Endodermal cell (in vitro differentiated cells): ENCODE data around the gene TEX51. TPM values are rescaled to one million over a fixed set of nuclear protein-coding genes. Genes with fewer than 3 reads are reported as not detected.

Experiments
- DNase-seq: peaks from one replicate; pipeline ENCODE4 v3.0.0-alpha.2; 2017
- H3K27ac ChIP-seq: 2 replicates; pipeline ENCODE4 v1.5.1; 2013; ENCODE audit warnings: mild to moderate bottlenecking, low read depth, low read length, moderate library complexity
- H3K27me3 ChIP-seq: 2 replicates; pipeline ENCODE4 v1.6.1; 2013; ENCODE audit warnings: mild to moderate bottlenecking, low read length, moderate library complexity; ENCODE audit not compliant: insufficient read depth, control insufficient read depth, poor library complexity, severe bottlenecking
- H3K36me3 ChIP-seq: 2 replicates; pipeline ENCODE4 v1.7.0; 2013; ENCODE audit warnings: mild to moderate bottlenecking, low read length, moderate library complexity; ENCODE audit not compliant: control insufficient read depth, insufficient read depth
- H3K4me1 ChIP-seq: one replicate; pipeline ENCODE4 v1.7.0; 2013; ENCODE audit warnings: low read length; ENCODE audit not compliant: control insufficient read depth, insufficient read depth
- H3K4me3 ChIP-seq: 2 replicates; pipeline ENCODE4 v1.5.1; 2013; ENCODE audit warnings: mild to moderate bottlenecking, low read length, moderate library complexity
- H3K9ac ChIP-seq: 2 replicates; pipeline ENCODE4 v1.6.1; 2013; ENCODE audit warnings: mild to moderate bottlenecking, low read length, moderate library complexity; ENCODE audit not compliant: poor library complexity, severe bottlenecking; ENCODE audit errors: extremely low read depth
- H3K9me3 ChIP-seq: 2 replicates; pipeline ENCODE4 v1.6.1; 2013; ENCODE audit warnings: mild to moderate bottlenecking, low read length, moderate library complexity; ENCODE audit not compliant: control insufficient read depth
- H3K27ac Mint-ChIP-seq: 2 replicates; pipeline ENCODE4 v1.8.0; 2020; ENCODE audit warnings: mixed read lengths
- H3K27me3 Mint-ChIP-seq: 2 replicates; pipeline ENCODE4 v1.8.0; 2021; ENCODE audit warnings: mild to moderate bottlenecking, mixed read lengths; ENCODE audit not compliant: insufficient read depth
- H3K36me3 Mint-ChIP-seq: 2 replicates; pipeline ENCODE4 v1.8.0; 2020; ENCODE audit warnings: low read depth, mixed read lengths
- H3K4me1 Mint-ChIP-seq: 2 replicates; pipeline ENCODE4 v1.8.0; 2020; ENCODE audit warnings: mixed read lengths
- H3K4me3 Mint-ChIP-seq: 2 replicates; pipeline ENCODE4 v1.8.0; 2020; ENCODE audit warnings: mild to moderate bottlenecking, moderate library complexity, mixed read lengths
- H3K9me3 Mint-ChIP-seq: 2 replicates; pipeline ENCODE4 v1.8.0; 2020; ENCODE audit warnings: mild to moderate bottlenecking, mixed read lengths
- WGBS, 2 experiments: methylation state at CpG; one replicate each; pipeline versions ENCODE4 v1.1.5 to v1.1.7; 2013; ENCODE audit warnings: missing lambda C conversion rate in 2 of 2, mixed read lengths in 1 of 2; ENCODE audit not compliant: insufficient coverage in 1 of 2, insufficient read length in 1 of 2; 5-methylcytosine and 5-hydroxymethylcytosine counted together
- total RNA-seq, 2 donors: library from RNA; stranded (reverse); fragmentation: NEBNext Ultra II Directional in 1 of 2; extraction: Animal tissue kit (Norgen Biotek cat#: 25700) in 1 of 2; gene quantifications; 2 replicates in 1 of 2; 3 replicates in 1 of 2; pipeline ENCODE4 v1.2.1, GENCODE V29; 2021
- TF ChIP-seq, protein P1 (sequence below): fragments of 200-600 bp; sonication (generic); conservative IDR thresholded peaks from 2 replicates; pipeline ENCODE4 v1.5.0; 2021; ENCODE audit warnings: antibody characterized with exemption, mild to moderate bottlenecking

The TEX51 gene
- total RNA-seq, 2 donors from 2014 or later: not detected

DNA sequence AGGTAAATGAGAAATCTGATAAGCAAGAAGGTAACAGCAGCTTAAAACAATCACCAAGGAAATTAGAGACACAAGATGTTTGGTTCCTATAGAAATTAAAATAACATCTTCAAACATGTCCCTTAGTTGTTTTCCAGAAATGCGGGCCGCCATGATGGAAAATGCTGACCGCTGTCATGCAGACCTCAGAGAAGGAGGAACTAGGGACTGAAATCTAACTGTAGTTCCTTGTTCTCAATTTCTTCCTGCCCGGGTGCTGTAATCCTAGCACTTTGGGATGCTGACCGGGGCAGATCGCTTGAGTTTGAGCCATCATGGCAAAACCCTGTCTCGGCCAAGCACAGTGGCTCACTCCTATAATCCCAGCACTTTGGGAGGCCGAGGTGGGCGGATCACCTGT, 51.1 kb downstream of the TEX51 start:
- no peak overlapping the region for H3K4me3 ChIP-seq
- Mint-ChIP-seq H3K4me1 (peaks cover 24% of the 10 kb centered on the region), H3K4me3 (no peak overlapping the region), H3K36me3 (no peaks in the 10 kb centered on the region), H3K27ac (no peak overlapping the region), H3K9me3 (peaks cover 27% of the 10 kb centered on the region), H3K27me3 (peaks cover 22% of the 10 kb centered on the region)
- WGBS, 2 experiments: 92 to 94% methylated on average over 3 to 9 of the region's 9 CpGs
- peaks cover 4% of the 10 kb centered on the region for H3K4me1 ChIP-seq
- peaks cover 27% of the 10 kb centered on the region for H3K9me3 ChIP-seq
- no peaks in the 10 kb centered on the region for H3K27me3 ChIP-seq
- TF ChIP-seq, protein P1, sequence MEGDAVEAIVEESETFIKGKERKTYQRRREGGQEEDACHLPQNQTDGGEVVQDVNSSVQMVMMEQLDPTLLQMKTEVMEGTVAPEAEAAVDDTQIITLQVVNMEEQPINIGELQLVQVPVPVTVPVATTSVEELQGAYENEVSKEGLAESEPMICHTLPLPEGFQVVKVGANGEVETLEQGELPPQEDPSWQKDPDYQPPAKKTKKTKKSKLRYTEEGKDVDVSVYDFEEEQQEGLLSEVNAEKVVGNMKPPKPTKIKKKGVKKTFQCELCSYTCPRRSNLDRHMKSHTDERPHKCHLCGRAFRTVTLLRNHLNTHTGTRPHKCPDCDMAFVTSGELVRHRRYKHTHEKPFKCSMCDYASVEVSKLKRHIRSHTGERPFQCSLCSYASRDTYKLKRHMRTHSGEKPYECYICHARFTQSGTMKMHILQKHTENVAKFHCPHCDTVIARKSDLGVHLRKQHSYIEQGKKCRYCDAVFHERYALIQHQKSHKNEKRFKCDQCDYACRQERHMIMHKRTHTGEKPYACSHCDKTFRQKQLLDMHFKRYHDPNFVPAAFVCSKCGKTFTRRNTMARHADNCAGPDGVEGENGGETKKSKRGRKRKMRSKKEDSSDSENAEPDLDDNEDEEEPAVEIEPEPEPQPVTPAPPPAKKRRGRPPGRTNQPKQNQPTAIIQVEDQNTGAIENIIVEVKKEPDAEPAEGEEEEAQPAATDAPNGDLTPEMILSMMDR: no peak
- H3K9ac ChIP-seq: no peak overlapping the region
- H3K36me3 ChIP-seq: no peaks in the 10 kb centered on the region
- no peak overlapping the region for H3K27ac ChIP-seq
- DNase-seq: no peak

DNA sequence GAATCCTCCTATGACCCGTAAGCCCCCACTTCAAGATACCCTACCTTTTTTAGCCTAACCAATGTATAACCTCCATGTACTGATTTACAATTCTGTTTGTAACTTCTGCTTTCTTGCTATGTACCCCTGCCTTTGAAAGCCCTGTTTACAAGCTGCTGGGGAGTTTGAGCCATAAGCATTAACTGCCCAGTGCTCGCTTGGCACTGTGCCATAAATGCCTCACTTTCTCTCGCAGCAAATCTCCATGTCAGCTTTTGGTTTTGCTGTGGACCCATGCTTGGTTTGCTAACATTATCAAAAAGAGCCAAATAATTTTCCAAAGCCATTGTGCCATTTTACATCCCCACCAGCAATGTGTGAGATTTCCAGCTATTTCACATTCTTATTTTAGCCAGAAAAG, 51.8 kb downstream of the TEX51 start:
- TF ChIP-seq, protein P1: no peak
- no peaks in the 10 kb centered on the region for H3K36me3 ChIP-seq
- peaks cover 4% of the 10 kb centered on the region for H3K4me1 ChIP-seq
- 93% methylated on average over 3 of the region's 3 CpGs for WGBS, 2 experiments
- no peak for DNase-seq
- Mint-ChIP-seq H3K27me3 (peaks cover 18% of the 10 kb centered on the region), H3K27ac (no peak overlapping the region), H3K4me3 (no peak overlapping the region), H3K36me3 (no peaks in the 10 kb centered on the region), H3K4me1 (peaks cover 30% of the 10 kb centered on the region), H3K9me3 (peaks cover 20% of the 10 kb centered on the region)
- H3K9me3 ChIP-seq: peaks cover 20% of the 10 kb centered on the region
- H3K27ac ChIP-seq: no peak overlapping the region
- H3K4me3 ChIP-seq: no peak overlapping the region
- no peak overlapping the region for H3K9ac ChIP-seq
- H3K27me3 ChIP-seq: no peaks in the 10 kb centered on the region

Other genes with a start within 250 kb of the TEX51 start
- 10 to 100 TPM; 15.3 to 23.2 TPM for gene GYPC, start 242.7 kb upstream of the TEX51 start, total RNA-seq
- gene BIN1, start 208.3 kb downstream of the TEX51 start, total RNA-seq: 10 to 100 TPM; 41.7 to 45.9 TPM